Heart left ventricle (tissue), 16 donors: ENCODE results near the gene SLC4A1AP. TPM values are rescaled to one million over a fixed set of nuclear protein-coding genes. Genes with fewer than 3 reads are reported as not detected.

Experiments used
- ATAC-seq, 4 donors: fragments of 200-7000 bp; cut with Tn5 transposase; one replicate each; pipeline ENCODE4 v1.9.1; 2020 to 2022; ENCODE audit warnings: moderate library complexity in 4 of 4, mild to moderate bottlenecking in 3 of 4, moderate number of reproducible peaks in 1 of 4
- DNase-seq, 5 donors: peaks; one replicate each; pipeline ENCODE4 v3.0.0-alpha.2; 2020
- H3K27ac ChIP-seq, 12 donors: fragments of 200-600 bp; sonication (generic) in 4 of 12; one replicate each; pipeline versions ENCODE4 v1.5.0 to v1.8.0; 2016 to 2022; ENCODE audit warnings: mild to moderate bottlenecking in 2 of 12
- H3K27me3 ChIP-seq, 9 donors: fragments of 200-600 bp; sonication (generic) in 2 of 9; one replicate each; pipeline versions ENCODE4 v1.5.1 to v1.8.0; 2016 to 2022; ENCODE audit warnings: mild to moderate bottlenecking in 3 of 9
- H3K36me3 ChIP-seq, 9 donors: fragments of 200-600 bp; sonication (generic) in 2 of 9; one replicate each; pipeline versions ENCODE4 v1.5.0 to v1.8.0; 2018 to 2022; ENCODE audit warnings: mild to moderate bottlenecking in 2 of 9
- H3K4me1 ChIP-seq, 12 donors: fragments of 200-600 bp; sonication (generic) in 4 of 12; one replicate each; pipeline versions ENCODE4 v1.5.0 to v1.8.0; 2016 to 2022; ENCODE audit warnings: mild to moderate bottlenecking in 3 of 12
- H3K4me3 ChIP-seq, 12 donors: fragments of 200-600 bp; sonication (generic) in 4 of 12; one replicate each; pipeline versions ENCODE4 v1.5.0 to v1.8.0; 2017 to 2022; ENCODE audit warnings: mild to moderate bottlenecking in 9 of 12, moderate library complexity in 4 of 12
- H3K9me3 ChIP-seq, 12 donors: fragments of 200-600 bp; sonication (generic) in 4 of 12; one replicate each; pipeline versions ENCODE4 v1.5.0 to v1.8.0; 2016 to 2022; ENCODE audit warnings: mild to moderate bottlenecking in 1 of 12
- POLR2A ChIP-seq, 2 donors: fragments of 450-650 bp; IDR thresholded peaks; one replicate each; pipeline ENCODE4 v1.6.1; 2017; ENCODE audit warnings: antibody characterized with exemption in 2 of 2, mild to moderate bottlenecking in 2 of 2, moderate library complexity in 2 of 2
- WGBS, 4 donors: extraction: QIAGEN DNeasy Blood & Tissue Kit in 2 of 4; methylation state at CpG; one replicate each; pipeline versions ENCODE4 v1.1.5 to v1.1.7; 2013 to 2018; 5-methylcytosine and 5-hydroxymethylcytosine counted together
- intact Hi-C, 10 donors: fragments of 100-400 bp; cut with DNase I; formaldehyde crosslinking; loops; one replicate each; pipeline versions ENCODE4 v1.11.1 to v1.14.2; 2022
- polyA plus RNA-seq, 2 donors: library from polyadenylated mRNA; stranded (reverse); fragments of 200-250 nt; gene quantifications; one replicate each; pipeline ENCODE4 v1.2.3, GENCODE V29; 2013
- total RNA-seq, 9 donors: library from RNA; depleted of rRNA in 2 of 9; stranded (reverse); fragments of >200 nt in 2 of 9; fragmentation: NEBNext Ultra II Directional in 3 of 9; extraction: Animal tissue kit (Norgen Biotek cat#: 25700) in 3 of 9; gene quantifications; one replicate each; pipeline versions ENCODE4 v1.1.0 to v1.2.4, GENCODE V29; 2016 to 2023
- TF ChIP-seq, protein P1 (sequence below), 12 donors: fragments of 200-600 bp; sonication (generic) in 4 of 12; IDR thresholded peaks; one replicate each; pipeline versions ENCODE4 v1.5.0 to v1.8.0; 2018 to 2022; ENCODE audit warnings: antibody characterized with exemption in 12 of 12, mild to moderate bottlenecking in 5 of 12
- donor health status: ischemic (EF 13 %, LVEDD 7.1; RV severe dilation, severe dysfunction).
- donor health status: healthy with polysubstance abuse.
- donor health status: DM: no; HTN: yes; CAD: no.
- donor health status: DM: no; HTN: no; CAD: no.
- donor health status: ischemic (EF 25% LVEDD 6.9; RV normal size, moderate dysfunction).
- donor health status: ischemic (EF 25% LVEDD 5.7; RV mildly dilated, moderate dysfunction).
- donor health status: healthy.
- donor health status: DM: yes; HTN: yes; CAD: no.
- donor health status: ischemic (EF 35%, LVEDD 5.7; RV mildly dilated, moderate dysfunction).
- donor health status: nonischemic (EF 11% LVEDD 7.7; RV severe dilation, severe dysfunction).
- donor health status: DM: yes; HTN: yes; CAD: no.
- donor health status: PGD.
- donor health status: ischemic (EF 29% LVEDD 5.4; RV normal size, mild dysfunction).
- donor health status: nonischemic (EF 23%, LVEDD 6.1; RV moderate dilation, normal function).

Gene SLC4A1AP
- total and polyA plus RNA-seq, 11 donors, result 14.9 to 27.8 (median 22.4) TPM

DNA sequence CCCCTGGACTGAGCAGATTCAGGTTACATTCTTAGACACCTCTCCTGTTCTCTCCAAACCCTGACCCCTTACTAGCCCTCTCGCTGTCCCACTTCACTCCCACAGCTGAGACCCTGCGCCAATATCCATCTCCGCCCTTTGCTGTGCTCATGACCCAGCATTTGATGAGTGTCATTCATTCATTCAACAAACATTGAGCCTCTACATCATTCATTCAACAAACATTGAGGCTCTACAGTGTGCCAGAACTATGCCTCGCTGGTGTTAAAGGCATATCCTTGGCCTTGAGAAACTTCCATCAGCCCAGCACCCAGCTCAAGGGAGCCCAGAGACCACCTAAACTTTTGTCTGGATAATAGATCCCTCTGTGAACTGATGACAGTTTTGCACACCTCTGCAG lies 65.9 kb downstream of the SLC4A1AP start:
- intact Hi-C loops, result loop anchor here in 7 of 10 donors (5.0 to 10.0 kb wide), 4 partner anchors 43 to 665 kb away; partner anchors contain the start of genes FOSL2 (in 4 of the 7), MRPL33 (in 3 of the 7), BABAM2 (in 1 of the 7) and RBKS (in 1 of the 7)
- peak overlapping the region in 10 of 12 donors; percentile 45 to 86 (median 64) for H3K27ac ChIP-seq

DNA sequence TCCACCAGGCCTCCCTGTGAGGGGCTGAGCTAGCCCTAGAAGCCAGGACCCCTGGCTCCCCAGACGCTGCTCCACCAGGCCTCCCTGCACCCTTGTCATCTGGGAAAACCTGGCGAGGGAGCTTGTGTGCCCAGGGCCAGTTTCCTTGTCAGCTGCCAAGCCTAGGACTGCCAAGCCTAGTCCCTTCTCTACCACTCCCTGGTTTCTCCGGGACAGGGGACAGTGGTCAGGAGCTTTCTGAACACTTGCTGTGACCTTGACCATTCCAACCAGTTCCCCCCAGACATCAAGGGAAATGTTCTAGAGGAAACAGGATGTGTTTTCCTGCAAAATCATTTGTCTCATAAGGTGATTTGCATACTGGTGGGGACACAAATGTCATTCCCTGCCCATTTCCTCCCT lies 66.6 kb downstream of the SLC4A1AP start:
- peak; percentile 28 to 71 (median 50) for ATAC-seq

More for the DNA sequence above, 65.9 kb downstream of the SLC4A1AP start:
- ATAC-seq, result no peak
- Histone ChIP-seq H3K4me3 (no peak overlapping the region), H3K4me1 (peaks cover 7 to 53% (median 42%) of the 10 kb centered on the region in 12 donors), H3K27me3 (no peaks in the 10 kb centered on the region), H3K36me3 (no peaks in the 10 kb centered on the region), H3K9me3 (no peaks in the 10 kb centered on the region)
- DNase-seq, result no peak
- TF ChIP-seq, protein P1, sequence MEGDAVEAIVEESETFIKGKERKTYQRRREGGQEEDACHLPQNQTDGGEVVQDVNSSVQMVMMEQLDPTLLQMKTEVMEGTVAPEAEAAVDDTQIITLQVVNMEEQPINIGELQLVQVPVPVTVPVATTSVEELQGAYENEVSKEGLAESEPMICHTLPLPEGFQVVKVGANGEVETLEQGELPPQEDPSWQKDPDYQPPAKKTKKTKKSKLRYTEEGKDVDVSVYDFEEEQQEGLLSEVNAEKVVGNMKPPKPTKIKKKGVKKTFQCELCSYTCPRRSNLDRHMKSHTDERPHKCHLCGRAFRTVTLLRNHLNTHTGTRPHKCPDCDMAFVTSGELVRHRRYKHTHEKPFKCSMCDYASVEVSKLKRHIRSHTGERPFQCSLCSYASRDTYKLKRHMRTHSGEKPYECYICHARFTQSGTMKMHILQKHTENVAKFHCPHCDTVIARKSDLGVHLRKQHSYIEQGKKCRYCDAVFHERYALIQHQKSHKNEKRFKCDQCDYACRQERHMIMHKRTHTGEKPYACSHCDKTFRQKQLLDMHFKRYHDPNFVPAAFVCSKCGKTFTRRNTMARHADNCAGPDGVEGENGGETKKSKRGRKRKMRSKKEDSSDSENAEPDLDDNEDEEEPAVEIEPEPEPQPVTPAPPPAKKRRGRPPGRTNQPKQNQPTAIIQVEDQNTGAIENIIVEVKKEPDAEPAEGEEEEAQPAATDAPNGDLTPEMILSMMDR (IDR thresholded peaks at IDR 0.05), result no peak
- TF ChIP-seq POLR2A (IDR thresholded peaks at IDR 0.05), result no peak
- 93 to 100% (median 99%) methylated on average over 4 of the region's 4 CpGs for WGBS, 4 donors

DNA sequence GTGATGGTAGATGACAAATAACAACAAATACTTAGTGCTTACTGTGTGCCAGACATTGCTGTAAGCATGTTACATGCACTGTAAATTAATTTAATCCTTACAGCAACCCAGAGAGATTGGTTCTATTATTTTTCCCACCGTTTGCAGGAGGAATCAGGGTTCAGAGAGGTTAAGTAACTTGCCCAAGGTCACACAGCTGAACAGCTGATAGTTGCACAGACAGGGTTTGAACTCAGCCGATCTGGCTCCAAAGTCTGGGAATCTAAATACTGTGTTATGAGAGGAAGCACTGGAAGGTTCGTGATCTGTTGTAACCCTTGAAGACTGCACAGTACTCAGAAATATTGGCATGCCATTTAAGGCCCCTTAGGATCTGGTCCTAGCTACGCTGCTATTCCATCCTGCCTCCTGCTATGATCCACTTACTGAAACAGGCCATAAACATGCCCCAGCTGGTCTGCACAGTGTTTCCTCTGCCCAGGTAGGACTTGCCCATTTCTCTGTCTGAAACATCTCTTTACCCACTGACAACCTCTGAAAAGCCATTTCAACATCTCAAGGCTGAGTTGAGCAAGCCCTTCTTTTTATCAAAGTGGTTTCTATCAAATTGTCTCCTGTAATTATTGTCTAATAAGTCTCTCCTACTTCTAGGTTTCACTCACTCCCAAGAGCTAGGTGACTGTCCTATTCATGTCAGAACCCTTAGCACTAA lies 67.4 kb downstream of the SLC4A1AP start:
- Histone ChIP-seq H3K9me3 (no peaks in the 10 kb centered on the region), H3K27me3 (no peaks in the 10 kb centered on the region), H3K36me3 (no peaks in the 10 kb centered on the region), H3K4me1 (peaks cover 10 to 58% (median 41%) of the 10 kb centered on the region in 12 donors), H3K27ac (peak overlapping the region in 11 of 12 donors; percentile 31 to 86 (median 61)), H3K4me3 (no peak overlapping the region)
- TF ChIP-seq POLR2A (IDR thresholded peaks at IDR 0.05), result no peak
- TF ChIP-seq, protein P1 (IDR thresholded peaks at IDR 0.05), result no peak
- WGBS, 4 donors, result 60 to 76% (median 65%) methylated on average over 4 of the region's 4 CpGs
- DNase-seq (no peak), ATAC-seq (no peak)
- intact Hi-C loops, result no loop called here

More for the DNA sequence above, 66.6 kb downstream of the SLC4A1AP start:
- Histone ChIP-seq H3K4me1 (peaks cover 7 to 53% (median 42%) of the 10 kb centered on the region in 12 donors), H3K9me3 (no peaks in the 10 kb centered on the region), H3K27ac (peak overlapping the region; percentile 30 to 86 (median 62)), H3K36me3 (no peaks in the 10 kb centered on the region), H3K4me3 (no peak overlapping the region), H3K27me3 (no peaks in the 10 kb centered on the region)
- peak in 2 of 5 donors; percentile 45 to 59 for DNase-seq
- TF ChIP-seq, protein P1 (IDR thresholded peaks at IDR 0.05), result no peak
- no peak for TF ChIP-seq POLR2A (IDR thresholded peaks at IDR 0.05)
- intact Hi-C loops, result no loop called here
- WGBS, 4 donors, result 29 to 54% (median 41%) methylated on average over 2 to 3 of the region's 3 CpGs

DNA sequence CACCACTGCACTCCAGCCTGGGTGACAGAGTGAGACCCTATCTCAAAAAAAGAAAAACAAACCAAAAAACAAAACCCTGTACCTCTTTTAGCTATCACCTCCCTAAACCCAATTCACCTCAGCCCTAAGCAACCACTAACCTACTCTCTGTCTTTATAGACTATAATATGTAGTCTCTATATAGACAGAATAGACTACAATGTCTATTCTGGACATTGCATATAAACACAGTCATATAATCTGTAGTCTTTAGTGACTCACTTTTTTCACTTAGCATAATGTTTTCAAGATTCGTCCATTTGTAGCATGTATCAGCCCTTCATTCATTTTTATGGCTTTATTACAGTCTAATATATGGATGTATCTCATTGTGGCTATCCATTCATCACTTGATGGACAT lies 70.6 kb downstream of the SLC4A1AP start:
- peaks cover 0 to 3% (median 0%) of the 10 kb centered on the region in 12 donors for H3K9me3 ChIP-seq
- intact Hi-C loops, result no loop called here
- 89 to 96% (median 92%) methylated on average over 1 of the region's 1 CpG for WGBS, 4 donors
- no peak for DNase-seq
- peak overlapping the region in 1 of 12 donors; percentile 56 for H3K4me3 ChIP-seq
- peaks cover 21 to 58% (median 46%) of the 10 kb centered on the region in 12 donors for H3K4me1 ChIP-seq
- no peaks in the 10 kb centered on the region for H3K36me3 ChIP-seq
- no peaks in the 10 kb centered on the region for H3K27me3 ChIP-seq
- ATAC-seq, result no peak
- TF ChIP-seq POLR2A (IDR thresholded peaks at IDR 0.05), result no peak
- TF ChIP-seq, protein P1 (IDR thresholded peaks at IDR 0.05), result no peak
- H3K27ac ChIP-seq, result peak overlapping the region in 6 of 12 donors; percentile 87 to 94 (median 92)
